Stimulated activated CD4-positive, alpha-beta T cell treated with anti-CD3 and anti-CD28 coated beads, Interleukin-15, amount 100 ng/mL, for 48 hours (primary cell): ENCODE results near the gene PRDM5.
"Not testable (repeated sequence)": the region's sequence is repeated elsewhere in the genome, so short reads cannot be mapped to it uniquely, and the experiment has no call there.

Source experiments
- DNase-seq, 2 donors: peaks; one replicate each; pipeline ENCODE4 v3.0.0-alpha.2; 2020; ENCODE audit warnings: low read depth in 2 of 2

The PRDM5 gene

DNA sequence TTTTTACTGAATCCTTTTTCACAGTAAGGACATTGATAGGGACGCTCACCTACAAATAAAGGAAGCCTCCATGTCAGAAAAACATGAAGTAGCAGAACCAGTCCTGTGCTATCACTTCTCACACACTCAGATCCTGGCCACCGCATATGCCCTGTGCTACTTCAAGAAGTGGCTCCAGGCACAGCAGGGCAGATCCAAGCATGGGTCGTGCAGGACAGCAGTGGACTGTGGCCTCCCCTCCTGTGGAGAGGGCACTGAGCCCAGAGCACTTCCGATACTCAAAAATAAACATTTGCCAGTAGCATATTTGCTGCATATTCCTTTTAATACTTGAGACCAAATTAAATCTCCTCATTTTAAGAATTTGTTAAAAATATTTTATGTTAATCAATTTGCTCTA, 167.9 kb downstream of the PRDM5 start:
- DNase-seq = no peak

DNA sequence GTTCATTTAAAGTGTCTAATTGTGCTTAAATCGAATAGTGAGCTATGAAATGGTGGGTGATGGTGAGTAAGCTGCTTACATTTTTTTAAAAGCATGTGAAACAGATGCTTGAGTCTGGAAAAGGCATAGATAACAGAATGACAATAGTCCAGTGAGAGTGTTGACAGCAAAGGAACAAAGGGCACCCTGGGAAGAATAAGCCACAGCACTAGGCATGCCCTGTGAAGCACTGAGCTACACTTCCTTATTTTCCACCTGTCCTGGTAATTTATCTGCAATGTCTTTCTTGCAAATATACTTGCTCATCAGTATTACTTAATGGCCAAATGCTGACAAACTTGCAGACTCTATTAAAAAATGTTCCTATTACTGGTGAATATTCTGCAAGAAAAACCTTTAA, 168.7 kb downstream of the PRDM5 start:
- DNase-seq = no peak

DNA sequence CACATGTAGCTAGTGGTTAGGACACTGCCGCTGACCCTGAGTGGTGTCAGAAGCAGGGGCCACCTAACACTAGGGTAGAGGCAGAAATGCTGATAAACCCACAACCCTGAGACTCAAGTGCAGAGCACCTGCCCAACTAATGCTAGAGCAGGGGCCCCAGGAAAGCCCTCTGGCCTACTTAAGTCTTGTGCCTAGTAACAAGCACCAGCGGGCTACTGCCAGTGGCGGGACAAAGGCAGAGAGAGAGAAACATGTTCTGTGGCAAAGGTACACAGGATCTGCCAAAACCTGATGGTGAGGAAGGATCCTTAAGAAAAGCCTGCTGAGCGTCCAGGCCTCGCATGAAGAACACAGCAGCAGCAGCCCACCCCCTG, 172.4 kb downstream of the PRDM5 start:
- no peak for DNase-seq

DNA sequence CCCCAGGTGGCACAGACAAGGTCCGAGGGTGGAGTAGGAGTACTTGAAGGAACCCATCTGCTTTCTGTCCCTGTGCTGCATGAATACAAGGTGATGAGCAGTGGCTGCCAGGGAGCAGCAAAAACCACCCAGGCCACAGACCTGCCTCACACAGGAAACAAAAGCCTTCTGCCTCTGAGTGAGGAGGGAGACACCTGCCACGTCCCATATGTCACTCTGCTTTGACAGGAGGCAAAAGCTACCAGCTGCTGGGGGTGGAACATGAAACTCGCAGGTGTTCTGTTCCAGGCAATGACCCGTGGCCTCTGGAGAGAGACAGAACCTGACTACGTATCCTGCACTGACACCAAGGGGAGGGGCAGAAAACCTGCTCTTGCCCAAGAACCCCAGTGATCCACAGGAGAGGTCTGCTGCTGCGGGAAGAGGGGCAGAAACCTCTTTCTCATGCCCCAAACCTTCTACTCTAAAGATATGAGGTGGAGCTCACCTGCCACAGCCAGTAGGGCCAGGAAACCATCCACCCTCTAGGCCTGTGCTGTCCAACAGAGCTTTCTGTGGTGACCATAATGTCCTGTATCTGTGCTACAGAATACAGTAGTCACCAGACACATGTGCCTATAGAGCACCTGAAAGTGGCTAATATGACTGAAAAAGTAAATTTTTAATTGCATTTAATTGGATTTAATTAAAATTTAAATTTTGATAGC, 172.9 kb downstream of the PRDM5 start:
- DNase-seq = no peak

DNA sequence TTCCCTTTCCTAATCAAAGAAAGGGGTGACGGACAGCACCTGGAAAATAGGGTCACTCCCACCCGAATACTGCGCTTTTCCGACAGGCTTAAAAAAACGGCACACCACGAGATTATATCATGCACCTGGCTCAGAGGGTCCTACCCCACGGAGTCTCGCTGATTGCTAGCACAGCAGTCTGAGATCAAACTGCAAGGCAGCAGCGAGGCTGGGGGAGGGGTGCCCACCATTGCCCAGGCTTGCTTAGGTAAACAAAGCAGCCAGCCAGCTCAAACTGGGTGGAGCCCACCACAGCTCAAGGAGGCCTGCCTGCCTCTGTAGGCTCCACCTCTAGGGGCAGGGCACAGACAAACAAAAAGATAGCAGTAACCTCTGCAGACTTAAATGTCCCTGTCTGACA, 180.9 kb downstream of the PRDM5 start:
- DNase-seq = not testable (repeated sequence)

DNA sequence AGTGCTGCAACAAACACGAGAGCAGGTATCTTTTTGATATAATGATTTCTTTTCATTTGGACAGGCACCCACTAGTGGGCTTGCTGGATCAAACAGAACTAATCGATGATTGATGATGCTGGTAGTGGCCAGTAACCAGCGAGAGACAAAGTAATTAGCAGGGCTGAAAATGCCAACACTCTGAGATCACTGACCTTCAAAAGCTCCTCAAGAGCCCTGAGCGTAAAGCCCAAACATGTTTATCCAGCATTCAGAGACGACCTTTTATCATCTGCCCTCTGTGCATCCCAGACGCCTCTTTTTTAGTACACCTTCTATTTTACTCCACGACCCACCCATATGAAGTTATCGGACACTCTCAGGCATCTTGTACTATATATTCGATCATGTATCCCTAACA, 186.2 kb downstream of the PRDM5 start:
- DNase-seq = no peak

DNA sequence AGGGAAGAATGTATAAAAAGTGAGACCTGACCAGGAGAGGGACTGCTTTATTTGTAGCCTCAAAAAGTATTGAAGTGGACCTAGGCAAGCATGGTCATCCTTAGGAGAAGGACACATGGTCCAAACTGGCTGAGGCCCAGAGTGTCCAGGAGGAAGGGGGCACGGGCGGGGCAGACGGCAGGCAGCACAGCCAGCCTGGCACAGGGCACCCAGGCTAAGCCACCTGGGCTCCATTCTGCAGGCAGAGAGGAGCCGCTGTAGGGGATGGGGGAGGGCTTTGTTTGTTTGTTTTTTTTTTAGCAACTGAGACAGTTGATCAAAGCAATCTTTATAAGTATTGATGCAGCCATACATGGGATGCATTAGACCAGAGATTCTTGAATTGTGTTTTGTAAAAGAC, 188.6 kb downstream of the PRDM5 start:
- DNase-seq = no peak

DNA sequence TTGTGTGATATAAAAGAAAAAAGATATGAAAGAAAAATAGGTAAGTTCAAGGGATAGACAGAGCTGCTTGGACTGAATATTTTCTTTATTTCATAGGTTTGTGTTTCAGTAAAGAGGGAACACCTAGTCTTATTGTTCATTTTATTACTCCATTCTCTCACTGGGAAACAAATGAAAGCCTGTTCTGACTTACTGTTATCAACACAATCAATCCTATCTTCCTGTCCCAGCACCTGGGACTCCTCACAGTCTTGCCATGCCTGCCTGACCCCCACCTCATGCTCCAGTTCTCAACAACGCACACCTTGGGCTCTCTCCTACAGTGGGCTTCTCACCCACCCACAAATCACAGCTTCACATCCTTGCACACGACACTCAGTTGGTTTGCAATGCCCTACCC, 189.5 kb downstream of the PRDM5 start:
- DNase-seq = no peak

DNA sequence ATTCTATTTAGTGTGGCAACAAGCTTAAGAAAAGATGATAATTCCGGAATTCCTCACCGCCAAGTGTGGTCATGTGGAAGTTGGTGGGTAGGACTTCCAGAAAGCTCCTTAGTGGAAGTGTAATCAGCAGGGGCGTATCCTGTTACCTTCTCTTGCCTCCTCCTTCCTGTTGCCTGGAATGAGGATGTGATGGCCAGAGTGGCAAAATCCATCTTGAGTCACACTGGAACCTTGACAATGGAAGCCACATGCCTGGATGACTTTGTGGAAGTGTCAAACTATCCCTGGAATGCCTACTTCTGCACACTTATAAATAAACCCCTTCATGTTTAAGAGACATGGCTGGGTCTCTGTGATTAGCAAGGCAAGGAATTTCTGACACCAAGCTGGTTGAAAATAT, 191.0 kb downstream of the PRDM5 start:
- DNase-seq = no peak

DNA sequence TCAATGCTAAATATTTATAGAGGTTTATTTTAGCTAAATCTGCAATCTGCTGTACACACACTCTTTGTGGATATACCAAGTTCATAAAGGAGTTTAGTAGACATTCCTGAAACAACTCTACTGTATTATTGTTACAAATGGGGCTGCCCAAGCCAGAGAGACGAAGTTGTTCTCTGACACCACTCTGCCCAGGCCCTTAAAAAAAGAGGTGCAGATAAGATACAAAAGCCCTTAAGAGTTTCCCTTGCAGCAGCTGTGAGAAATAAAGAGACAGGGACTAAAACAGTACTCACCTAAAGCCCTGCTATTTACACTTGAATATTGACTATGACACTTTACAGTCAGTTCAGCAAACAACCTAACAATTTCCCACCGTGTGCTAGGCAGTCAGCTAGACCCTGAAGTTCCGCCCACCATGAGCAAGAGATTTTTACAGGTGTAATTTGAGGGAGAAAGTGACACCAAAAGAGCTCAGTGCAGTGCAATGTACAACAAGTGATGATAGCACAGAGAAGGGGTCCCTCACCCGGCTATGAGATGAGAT, 191.7 kb downstream of the PRDM5 start:
- DNase-seq = no peak

DNA sequence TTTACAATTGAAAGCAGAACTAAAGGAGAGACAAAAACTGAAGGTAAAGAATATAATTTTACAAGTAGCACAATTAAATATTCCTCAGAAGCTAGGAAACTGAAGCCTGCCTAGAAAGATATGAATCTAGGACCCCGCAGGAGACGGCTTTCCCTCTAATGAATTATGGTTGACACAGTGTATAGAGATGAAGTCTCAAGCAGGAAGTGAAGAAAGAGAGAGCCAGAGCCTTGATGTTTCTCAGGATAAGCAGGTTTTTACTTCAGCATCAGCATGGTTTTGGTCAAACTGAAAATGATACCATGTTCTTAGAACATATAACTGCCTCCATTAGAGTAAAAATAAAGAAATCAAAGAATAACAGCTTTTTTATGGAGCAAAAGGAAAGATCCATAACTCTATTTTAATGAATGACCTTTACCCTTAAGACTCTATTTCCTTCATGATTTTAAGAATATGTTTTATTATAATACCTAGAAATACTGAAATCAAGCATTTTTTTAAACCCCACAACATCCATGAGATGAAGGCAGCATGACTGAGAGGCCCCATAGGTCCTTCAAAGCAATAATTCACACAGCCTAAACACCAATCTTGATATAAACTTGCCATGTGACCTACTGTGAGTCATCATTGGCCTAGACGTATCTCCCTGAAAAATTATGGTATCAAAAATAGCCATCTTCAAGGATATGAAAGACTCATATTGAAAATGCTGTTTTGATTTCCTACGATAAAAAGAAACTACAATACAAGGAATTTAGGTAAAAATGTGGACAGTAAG, 193.4 kb downstream of the PRDM5 start:
- DNase-seq = no peak

DNA sequence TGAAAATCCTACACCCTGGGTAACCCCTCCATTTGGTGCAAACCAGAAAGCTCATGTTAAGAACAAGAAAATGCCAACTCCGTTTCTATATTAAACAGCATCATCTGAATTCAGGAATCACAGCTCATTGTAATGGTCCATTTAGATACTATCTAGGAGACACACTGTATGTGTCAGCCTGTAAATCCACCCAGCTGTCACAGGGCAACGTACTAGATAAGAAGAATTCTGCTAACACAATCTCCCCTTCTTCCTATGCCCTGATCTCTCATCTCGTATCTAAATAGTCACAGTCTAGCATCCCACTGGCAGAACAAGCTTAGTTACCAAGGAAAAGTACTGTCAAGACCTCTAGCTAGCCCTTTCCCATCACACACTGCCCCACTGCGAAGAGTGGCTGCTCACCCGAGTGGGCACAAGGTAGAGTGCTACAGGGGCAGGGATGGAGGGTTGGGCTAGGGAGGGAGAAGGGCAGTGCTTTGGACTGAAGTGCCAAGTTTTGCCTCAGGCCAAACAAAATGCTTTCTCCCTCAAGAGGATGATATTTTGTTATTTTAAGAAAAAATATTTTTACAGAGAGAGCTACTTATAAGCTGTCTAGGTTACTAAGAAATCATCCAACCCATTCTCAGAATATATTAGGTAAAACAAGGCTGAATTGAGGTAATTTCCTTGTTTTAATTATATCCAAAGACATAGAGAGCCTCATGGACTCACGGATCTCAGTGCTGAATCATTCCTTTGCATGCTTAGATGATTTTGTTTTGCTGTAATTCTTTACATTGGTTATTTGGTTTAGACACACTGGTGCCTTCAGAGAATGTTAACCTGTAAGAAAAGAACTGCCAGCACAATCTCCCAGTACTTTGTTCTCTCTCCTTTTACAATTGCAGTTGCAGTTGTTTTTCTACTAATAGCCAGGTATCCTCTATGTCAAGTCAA, 196.6 kb downstream of the PRDM5 start:
- DNase-seq = no peak

DNA sequence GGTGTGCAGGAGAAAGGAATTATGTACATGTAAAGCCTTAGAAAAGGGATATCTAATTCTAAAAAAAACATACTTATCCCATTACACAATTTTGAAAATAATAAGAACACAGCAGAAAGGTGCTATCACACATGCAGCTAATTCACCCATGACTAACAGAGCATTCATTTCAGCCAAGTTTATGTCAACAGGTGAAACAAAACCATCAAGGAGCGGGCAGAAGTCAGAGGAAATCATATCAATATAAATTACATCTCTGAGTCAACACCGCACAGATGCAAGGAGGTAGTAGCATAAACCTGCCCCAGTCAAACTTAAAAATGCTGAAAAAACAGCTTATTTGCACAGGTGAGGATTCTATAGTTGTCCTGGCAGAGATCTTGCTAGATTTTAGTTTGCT, 197.9 kb downstream of the PRDM5 start:
- DNase-seq = no peak

DNA sequence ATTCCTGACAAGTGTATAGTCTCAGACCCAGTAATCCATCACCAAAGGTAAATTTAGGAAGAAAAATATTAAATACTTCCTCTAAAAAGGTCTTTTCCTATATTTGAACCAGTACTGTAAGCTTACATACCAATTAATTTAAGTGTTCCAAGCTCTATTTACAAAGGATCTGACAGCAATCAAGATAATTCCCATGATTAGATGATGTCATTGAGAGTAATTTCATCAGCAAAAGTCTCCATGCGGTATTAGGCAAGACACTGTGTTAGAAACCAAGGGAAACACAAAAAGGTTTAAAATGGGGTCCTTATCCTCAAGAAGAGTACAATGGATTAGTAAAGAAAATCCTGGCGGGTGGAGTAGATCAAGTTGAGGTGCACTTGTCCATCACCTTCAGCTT, 198.5 kb downstream of the PRDM5 start:
- no peak for DNase-seq

DNA sequence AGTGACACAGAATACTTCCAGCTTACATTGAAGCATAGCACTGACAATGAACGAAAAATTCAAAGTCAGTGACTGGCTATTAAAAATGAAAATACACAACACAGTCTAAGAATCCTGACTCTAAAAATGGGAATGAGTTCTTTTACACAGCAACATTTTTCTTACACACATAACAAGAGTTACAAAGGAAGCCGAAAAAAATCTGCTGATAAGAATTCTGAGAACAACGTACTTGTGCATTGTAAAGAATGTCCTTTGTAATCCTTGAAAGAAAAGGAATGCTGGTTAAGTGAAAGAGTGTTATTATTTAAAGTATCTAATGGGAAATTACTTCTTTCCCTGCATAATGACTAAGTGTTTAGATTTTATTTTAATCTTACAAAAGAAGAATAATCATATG, 199.4 kb downstream of the PRDM5 start:
- no peak for DNase-seq

DNA sequence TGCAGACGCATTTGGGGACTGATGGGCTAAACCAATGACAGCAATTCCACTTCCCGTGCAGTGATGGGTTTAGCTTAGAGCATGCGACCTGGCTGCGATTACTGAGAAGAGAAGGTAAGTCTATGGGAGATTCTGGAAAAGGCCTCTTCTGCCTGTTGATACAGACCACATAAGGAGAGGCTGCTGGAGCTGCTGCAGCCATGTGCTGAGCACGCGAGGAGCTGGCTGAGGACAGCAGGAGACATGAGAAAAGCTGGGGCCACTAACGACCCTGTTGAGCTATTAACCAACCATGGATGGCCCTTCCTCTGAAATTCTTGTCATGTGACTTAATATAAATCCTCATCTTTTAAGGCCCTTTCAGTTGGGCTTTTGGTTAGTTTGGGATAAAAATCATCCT, 199.9 kb downstream of the PRDM5 start:
- DNase-seq = no peak

DNA sequence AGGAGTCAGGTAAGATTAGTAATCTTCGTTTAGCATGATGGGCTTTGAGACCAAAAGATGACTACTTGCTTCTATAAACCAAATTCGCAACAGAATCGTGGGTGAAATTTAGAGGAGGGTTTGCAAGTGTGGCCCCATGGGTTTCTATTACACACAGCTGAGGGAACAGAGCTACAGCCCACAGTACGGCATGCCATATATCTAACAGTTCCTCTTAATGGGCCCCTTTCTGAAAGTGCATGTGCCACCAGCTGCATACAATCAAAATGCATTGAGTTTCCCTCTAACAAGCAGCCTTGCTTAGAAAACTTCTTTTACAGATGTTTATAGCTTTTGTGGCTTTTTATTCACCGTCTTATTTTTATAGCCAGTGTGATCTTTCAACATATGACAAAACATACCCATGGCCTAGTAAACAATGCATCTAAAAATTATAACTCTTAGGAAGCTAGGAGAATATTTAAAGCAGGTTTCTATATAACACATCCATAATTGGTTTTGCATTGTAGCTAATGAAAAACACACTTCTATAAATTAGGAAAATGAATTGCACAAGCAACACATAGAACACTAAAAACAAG, 202.1 kb downstream of the PRDM5 start:
- no peak for DNase-seq

DNA sequence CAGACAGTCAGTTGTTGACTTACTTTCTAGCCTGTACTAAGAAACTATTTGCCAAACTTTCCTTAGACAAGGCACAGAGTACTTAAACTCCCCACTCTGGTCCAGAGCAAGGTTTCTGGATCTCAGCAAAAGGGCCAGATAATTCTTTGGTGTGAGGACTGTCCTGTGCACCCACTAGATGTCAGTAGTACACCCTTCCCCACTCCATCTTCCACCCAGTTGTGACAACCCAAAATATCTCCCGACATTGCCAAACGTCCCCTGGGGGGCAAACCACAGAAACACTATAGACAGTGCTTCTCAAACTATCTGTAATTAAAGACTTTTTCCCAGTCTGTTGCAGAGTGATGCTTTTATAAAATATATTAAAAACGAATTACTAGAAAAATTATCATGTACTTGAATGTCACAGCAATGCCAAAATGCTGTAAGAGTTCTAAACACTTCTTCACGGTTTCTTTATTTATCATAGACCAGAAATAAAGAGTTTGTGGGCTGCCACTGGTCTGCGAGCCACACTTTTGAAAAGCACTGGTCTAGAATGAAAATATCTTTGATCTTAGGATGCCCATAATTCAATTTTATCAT, 203.5 kb downstream of the PRDM5 start:
- peak in 1 of 2 donors; percentile 1 for DNase-seq

DNA sequence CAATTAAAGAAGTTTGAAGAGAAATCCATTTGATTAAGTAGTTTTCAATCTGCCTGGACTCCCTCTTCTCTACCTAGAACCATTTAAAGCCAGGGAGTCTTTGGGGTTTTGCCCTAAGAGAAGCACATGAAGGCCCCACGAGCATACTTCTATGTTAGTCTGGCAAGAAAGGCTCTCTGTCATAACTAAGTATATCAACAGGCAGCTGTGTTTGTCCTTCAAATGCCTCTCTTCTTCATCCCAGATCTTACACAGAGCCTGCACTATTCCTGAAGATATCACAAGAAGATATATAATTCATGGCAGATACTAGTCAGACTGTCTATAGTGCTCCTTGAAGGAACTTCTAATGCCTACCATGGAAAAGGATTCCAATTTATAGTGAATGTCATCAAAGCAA, 206.2 kb downstream of the PRDM5 start:
- no peak for DNase-seq

DNA sequence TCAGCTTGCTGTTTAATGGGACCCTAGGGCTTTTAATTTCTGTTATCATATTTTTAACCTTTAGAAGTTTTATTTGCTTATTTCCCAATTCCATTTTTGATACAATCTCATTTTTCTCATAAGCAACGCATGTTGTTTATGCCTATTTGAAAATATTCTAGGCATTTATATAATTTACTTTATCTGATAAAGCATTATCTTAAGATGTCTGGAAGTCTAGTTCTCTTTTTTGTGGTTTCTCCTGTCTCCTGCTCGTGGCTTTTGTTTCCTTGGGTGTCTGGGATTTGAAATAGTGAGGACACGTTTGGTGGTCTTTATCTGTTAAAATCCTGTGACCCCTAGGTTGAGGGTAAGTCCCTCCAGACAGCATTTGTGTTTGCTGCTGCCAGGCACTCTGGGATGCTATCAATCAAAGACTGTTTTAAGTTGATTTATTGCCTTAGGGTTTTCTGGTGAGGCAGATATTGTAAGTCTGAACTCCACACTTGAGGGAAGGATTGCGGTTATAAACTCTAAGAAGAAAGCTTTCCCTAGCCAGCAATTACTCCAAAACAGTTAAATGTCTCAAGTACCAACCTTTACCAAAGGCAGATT, 208.0 kb downstream of the PRDM5 start:
- no peak for DNase-seq

DNA sequence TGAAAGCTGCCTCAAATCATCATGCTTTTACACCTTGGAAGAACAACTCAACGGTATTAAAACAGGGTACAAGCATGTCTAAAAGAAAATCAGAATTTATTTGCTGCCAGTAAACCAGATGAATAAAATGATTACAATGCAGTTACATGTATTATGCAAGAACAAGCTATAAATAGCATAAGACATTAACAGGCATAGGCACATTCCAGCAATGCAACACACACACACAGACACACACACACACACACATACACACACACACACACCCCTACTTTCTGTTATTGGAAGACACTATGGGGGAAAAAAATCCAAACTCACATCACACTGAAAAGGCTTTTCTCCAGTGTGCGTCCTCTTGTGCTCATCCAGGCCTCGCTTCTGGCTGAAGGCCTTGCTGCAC, 212.5 kb downstream of the PRDM5 start:
- no peak for DNase-seq
